Tibial artery (tissue), 4 donors: ENCODE data around the gene RB1.
"Not testable (repeated sequence)": the region's sequence is repeated elsewhere in the genome, so short reads cannot be mapped to it uniquely, and the experiment has no call there.

Source experiments
- DNase-seq, 2 donors: peaks; one replicate each; pipeline ENCODE4 v3.0.0-alpha.2; 2019
- H3K27ac ChIP-seq, 2 donors: fragments of 200-600 bp; sonication (generic) in 1 of 2; 1 replicate in 1 of 2; 2 replicates in 1 of 2; pipeline ENCODE4 v1.5.1; 2018 to 2019; ENCODE audit warnings: mild to moderate bottlenecking in 1 of 2
- H3K27me3 ChIP-seq, 2 donors: fragments of 200-600 bp; sonication (generic) in 1 of 2; one replicate each; pipeline versions ENCODE4 v1.5.1 to v1.6.0; 2016 to 2019
- H3K36me3 ChIP-seq, 3 donors: fragments of 200-600 bp; sonication (generic) in 2 of 3; one replicate each; pipeline ENCODE4 v1.5.1; 2016 to 2019; ENCODE audit warnings: mild to moderate bottlenecking in 2 of 3
- H3K4me1 ChIP-seq, 4 donors: fragments of 200-600 bp; sonication (generic) in 2 of 4; 1 replicate in 3 of 4; 2 replicates in 1 of 4; pipeline ENCODE4 v1.5.1; 2016 to 2019
- H3K4me3 ChIP-seq, 2 donors: fragments of 200-600 bp; sonication (generic) in 1 of 2; 1 replicate in 1 of 2; 2 replicates in 1 of 2; pipeline ENCODE4 v1.5.1; 2018 to 2019; ENCODE audit warnings: mild to moderate bottlenecking in 2 of 2
- H3K9me3 ChIP-seq, 3 donors: fragments of 200-600 bp; sonication (generic) in 1 of 3; one replicate each; pipeline ENCODE4 v1.5.1; 2016 to 2019
- intact Hi-C: fragments of 100-400 bp; cut with DNase I; formaldehyde crosslinking; loops from one replicate; pipeline ENCODE4 v1.15.0; 2023; ENCODE audit warnings: low total_unique reads
- TF ChIP-seq, protein P1 (sequence below), 2 experiments: fragments of 200-600 bp in 1 of 2; fragments of 450-650 bp in 1 of 2; IDR thresholded peaks; one replicate each; pipeline ENCODE4 v1.5.1; 2017 to 2019; ENCODE audit warnings: antibody characterized with exemption in 2 of 2, mild to moderate bottlenecking in 1 of 2, moderate library complexity in 1 of 2

RB1 gene

DNA sequence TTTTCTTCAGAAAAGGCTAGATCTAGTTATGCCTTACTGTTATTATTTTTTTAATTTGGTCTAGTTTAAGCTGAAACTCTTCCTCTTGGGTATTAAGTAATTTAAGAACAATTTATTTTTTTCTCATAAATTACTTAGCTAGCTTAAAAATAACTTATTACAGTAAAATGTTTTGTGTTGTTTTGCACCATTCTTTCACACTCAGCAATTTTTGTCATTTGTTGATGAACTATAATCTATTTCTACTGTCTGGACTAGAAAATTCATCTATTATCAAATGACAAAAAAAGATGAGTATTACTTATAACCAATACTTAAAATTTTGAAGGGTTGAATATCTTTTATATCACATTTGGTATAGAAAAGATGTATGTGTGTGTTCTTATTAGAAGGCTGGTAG lies 111.0 kb downstream of the RB1 start:
- Histone ChIP-seq H3K9me3 (no peaks in the 10 kb centered on the region), H3K4me1 (peaks cover 0 to 14% (median 6%) of the 10 kb centered on the region in 4 donors), H3K27me3 (no peaks in the 10 kb centered on the region), H3K27ac (no peak overlapping the region), H3K4me3 (no peak overlapping the region), H3K36me3 (peaks cover 9 to 11% (median 10%) of the 10 kb centered on the region in 3 donors)
- TF ChIP-seq, protein P1, sequence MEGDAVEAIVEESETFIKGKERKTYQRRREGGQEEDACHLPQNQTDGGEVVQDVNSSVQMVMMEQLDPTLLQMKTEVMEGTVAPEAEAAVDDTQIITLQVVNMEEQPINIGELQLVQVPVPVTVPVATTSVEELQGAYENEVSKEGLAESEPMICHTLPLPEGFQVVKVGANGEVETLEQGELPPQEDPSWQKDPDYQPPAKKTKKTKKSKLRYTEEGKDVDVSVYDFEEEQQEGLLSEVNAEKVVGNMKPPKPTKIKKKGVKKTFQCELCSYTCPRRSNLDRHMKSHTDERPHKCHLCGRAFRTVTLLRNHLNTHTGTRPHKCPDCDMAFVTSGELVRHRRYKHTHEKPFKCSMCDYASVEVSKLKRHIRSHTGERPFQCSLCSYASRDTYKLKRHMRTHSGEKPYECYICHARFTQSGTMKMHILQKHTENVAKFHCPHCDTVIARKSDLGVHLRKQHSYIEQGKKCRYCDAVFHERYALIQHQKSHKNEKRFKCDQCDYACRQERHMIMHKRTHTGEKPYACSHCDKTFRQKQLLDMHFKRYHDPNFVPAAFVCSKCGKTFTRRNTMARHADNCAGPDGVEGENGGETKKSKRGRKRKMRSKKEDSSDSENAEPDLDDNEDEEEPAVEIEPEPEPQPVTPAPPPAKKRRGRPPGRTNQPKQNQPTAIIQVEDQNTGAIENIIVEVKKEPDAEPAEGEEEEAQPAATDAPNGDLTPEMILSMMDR (IDR thresholded peaks at IDR 0.05): no peak
- intact Hi-C loops: no loop called here
- no peak for DNase-seq

DNA sequence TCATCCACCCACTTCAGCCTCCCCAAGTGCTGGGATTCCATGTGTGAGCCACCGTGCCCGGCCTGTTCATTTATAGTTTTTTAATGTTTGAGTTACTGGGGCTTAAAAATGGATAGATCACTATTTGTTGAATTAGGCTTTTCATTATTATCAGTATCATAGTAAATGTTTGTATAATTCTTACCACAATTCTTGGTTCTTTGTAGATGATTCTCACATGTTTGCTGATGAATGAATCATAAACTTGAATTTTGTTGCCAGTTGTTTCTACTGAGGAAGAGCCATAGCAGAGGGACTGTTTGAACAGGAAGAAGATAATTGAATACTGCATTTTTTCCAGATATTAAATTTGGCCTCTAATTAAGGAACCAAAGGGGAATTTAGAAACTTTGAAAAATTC lies 112.0 kb downstream of the RB1 start:
- DNase-seq: no peak
- intact Hi-C loops: no loop called here
- H3K4me1 ChIP-seq: peaks cover 0 to 5% (median 1%) of the 10 kb centered on the region in 4 donors
- no peaks in the 10 kb centered on the region for H3K27me3 ChIP-seq
- H3K27ac ChIP-seq: no peak overlapping the region
- H3K9me3 ChIP-seq: peaks cover 0 to 5% (median 0%) of the 10 kb centered on the region in 3 donors
- TF ChIP-seq, protein P1 (IDR thresholded peaks at IDR 0.05): no peak
- peaks cover 9 to 11% (median 10%) of the 10 kb centered on the region in 3 donors for H3K36me3 ChIP-seq
- no peak overlapping the region for H3K4me3 ChIP-seq

DNA sequence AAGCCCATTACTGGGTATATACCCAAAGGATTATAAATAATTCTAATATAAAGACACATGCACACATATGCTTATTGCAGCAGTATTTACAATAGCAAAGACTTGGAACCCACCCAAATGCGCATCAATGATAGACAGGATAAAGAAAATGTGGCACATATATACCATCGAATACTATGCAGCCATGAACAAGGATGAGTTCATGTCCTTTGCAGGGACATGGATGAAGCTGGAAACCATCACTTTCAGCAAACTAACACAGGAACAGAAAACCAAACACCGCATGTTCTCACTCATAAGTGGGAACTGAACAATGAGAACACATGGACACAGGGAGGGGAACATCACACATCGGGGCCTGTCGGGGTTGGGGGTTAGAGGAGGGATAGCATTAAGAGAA lies 118.5 kb downstream of the RB1 start:
- H3K36me3 ChIP-seq, intact Hi-C loops: not testable (repeated sequence)

DNA sequence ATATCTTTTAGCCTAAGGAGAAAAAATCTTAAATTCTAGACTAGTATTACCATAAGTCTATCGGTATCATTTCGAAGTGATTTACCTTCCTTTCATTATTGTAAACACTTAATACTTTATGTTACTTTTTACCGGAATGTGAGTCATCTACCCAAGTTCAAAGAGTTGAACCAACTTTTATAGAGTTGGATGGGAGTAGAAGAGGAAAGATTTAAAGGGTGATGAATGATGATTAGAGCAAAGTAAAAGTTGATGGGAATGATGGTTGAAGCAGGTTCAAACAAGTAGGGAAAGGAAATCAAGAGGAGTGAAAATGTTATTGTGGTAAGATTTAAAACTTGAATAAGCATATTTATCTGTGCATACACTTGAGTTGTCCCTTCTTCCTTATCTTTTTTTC lies 120.7 kb downstream of the RB1 start:
- Histone ChIP-seq H3K27me3 (no peaks in the 10 kb centered on the region), H3K4me3 (no peak overlapping the region), H3K27ac (no peak overlapping the region), H3K4me1 (peaks cover 0 to 2% (median 0%) of the 10 kb centered on the region in 4 donors), H3K36me3 (peaks cover 0 to 5% (median 0%) of the 10 kb centered on the region in 3 donors), H3K9me3 (peaks cover 0 to 7% (median 0%) of the 10 kb centered on the region in 3 donors)
- DNase-seq: no peak
- intact Hi-C loops: no loop called here
- TF ChIP-seq, protein P1 (IDR thresholded peaks at IDR 0.05): no peak

More for the DNA sequence above, 118.5 kb downstream of the RB1 start:
- not testable (repeated sequence) for H3K9me3 ChIP-seq, H3K4me1 ChIP-seq, DNase-seq, H3K27ac ChIP-seq, H3K4me3 ChIP-seq, H3K27me3 ChIP-seq

DNA sequence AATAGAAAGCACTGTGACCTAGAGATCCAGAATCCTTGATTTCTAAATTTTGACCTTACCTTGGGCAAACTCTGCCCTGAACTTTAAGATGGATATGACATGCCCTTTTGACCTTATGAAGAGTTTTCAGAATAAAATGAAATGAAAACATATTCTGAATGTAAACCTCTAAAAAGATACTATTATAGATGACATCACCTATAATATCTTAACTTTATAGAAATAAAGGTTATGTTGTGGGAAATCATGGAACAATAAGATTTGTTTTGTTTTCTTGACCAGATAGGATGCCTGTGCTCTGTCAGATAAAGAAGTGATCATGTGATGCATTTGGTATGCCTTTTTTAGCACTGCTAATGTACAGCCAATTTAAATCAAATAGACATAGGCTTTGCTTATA lies 122.5 kb downstream of the RB1 start:
- intact Hi-C loops: no loop called here
- no peak for DNase-seq
- no peak overlapping the region for H3K27ac ChIP-seq
- H3K4me1 ChIP-seq: peaks cover 0 to 21% (median 5%) of the 10 kb centered on the region in 4 donors
- no peaks in the 10 kb centered on the region for H3K9me3 ChIP-seq
- H3K27me3 ChIP-seq: no peaks in the 10 kb centered on the region
- peaks cover 0 to 5% (median 0%) of the 10 kb centered on the region in 3 donors for H3K36me3 ChIP-seq
- TF ChIP-seq, protein P1 (IDR thresholded peaks at IDR 0.05): no peak
- H3K4me3 ChIP-seq: no peak overlapping the region

DNA sequence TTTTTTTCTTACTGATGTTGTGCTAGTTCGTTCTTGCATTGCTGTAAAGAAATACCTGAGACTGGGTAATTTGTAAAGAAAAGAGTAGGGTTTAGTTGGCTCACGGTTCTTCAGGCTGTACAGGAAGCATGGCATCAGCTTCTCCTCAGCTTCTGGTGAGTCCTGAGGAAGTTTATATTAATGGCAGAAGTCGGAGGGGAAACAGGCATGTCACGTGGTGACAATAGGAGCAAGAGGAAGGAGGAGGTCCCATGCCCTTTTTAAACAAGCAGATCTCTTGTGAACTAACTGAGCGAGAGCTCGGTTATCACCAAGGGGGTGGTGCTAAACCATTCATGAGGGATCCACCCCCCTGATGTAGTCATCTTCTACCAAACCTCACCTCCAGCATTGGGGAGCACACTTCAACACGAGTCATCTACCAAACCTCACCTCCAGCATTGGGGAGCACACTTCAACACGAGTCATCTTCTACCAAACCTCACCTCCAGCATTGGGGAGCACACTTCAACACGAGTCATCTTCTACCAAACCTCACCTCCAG lies 123.3 kb downstream of the RB1 start:
- H3K4me3 ChIP-seq, intact Hi-C loops, DNase-seq, H3K27ac ChIP-seq, H3K9me3 ChIP-seq, H3K36me3 ChIP-seq, H3K27me3 ChIP-seq: not testable (repeated sequence)
- peaks cover 0 to 29% (median 10%) of the 10 kb centered on the region in 4 donors for H3K4me1 ChIP-seq

DNA sequence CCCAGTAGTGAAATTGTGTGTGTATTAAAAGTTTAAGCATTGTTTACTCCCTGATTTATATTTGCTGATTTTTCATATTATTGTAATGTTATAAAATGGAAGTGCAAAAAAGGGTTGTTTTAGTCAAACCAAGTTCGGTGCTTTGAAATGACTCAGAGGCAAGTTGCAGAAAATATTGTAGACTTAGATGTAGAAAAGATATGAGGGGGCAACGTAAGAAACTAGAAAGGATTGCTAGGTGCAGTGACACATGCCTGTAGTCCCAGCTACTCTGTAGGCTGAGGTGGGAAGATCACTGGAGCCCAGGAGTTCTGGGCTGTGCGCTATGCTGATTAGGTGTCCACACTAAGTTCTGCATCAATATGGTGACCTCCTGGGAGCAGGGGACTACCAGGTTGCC lies 125.5 kb downstream of the RB1 start:
- TF ChIP-seq, protein P1 (IDR thresholded peaks at IDR 0.05): no peak
- H3K4me1 ChIP-seq: peaks cover 0 to 41% (median 14%) of the 10 kb centered on the region in 4 donors
- H3K27ac ChIP-seq: no peak overlapping the region
- intact Hi-C loops: no loop called here
- no peak for DNase-seq
- no peaks in the 10 kb centered on the region for H3K9me3 ChIP-seq
- no peak overlapping the region for H3K4me3 ChIP-seq
- no peaks in the 10 kb centered on the region for H3K27me3 ChIP-seq
- H3K36me3 ChIP-seq: peaks cover 0 to 5% (median 0%) of the 10 kb centered on the region in 3 donors
